Panc1 (cell line): ENCODE measurements around the gene SERINC3. TPM values are rescaled to one million over a fixed set of nuclear protein-coding genes. Genes with fewer than 3 reads are reported as not detected.
A peak's percentile ranks its signal among the peaks of the same experiment; 100 is the strongest.

Experiments used
- ATAC-seq: fragments of 200-7000 bp; cut with Tn5 transposase; 2 replicates; pipeline ENCODE4 v1.9.1; 2020; ENCODE audit warnings: mild to moderate bottlenecking, moderate library complexity
- BruUV-seq: library from RNA; stranded (reverse); fragments of 400-500 nt; replicated peaks from 2 replicates; lab custom pipeline; 2021; lab: Mats Ljungman, UMichigan
- CTCF ChIA-PET: fragments of 300-600 bp; sonication (Branson Sonifier 250); formaldehyde crosslinking; loops from one replicate; lab custom pipeline; 2022; ENCODE audit warnings: antibody characterized with exemption; lab: Charles Lee
- POLR2A ChIA-PET: fragments of 300-600 bp; sonication (Branson Sonifier 250); formaldehyde crosslinking; loops from one replicate; lab custom pipeline; 2022; ENCODE audit warnings: antibody characterized with exemption; lab: Charles Lee
- DNase-seq: peaks from one replicate; pipeline ENCODE4 v3.0.0-alpha.2; 2010; ENCODE audit warnings: low read depth, low spot score
- H3K27ac ChIP-seq: 2 replicates; pipeline ENCODE4 v1.5.1; 2011; ENCODE audit warnings: mild to moderate bottlenecking, low read length, inconsistent platforms
- H3K27me3 ChIP-seq: fragments of 200-500 bp; sonication (Bioruptor generic); 2 replicates; pipeline ENCODE4 v1.6.0; 2014; ENCODE audit warnings: low read length, inconsistent platforms; ENCODE audit not compliant: control insufficient read depth, insufficient read depth
- H3K36me3 ChIP-seq: fragments of 200-500 bp; sonication (Bioruptor generic); 2 replicates; pipeline ENCODE4 v1.5.1; 2014; ENCODE audit warnings: inconsistent platforms, mild to moderate bottlenecking, low read length, moderate library complexity; ENCODE audit not compliant: control insufficient read depth, insufficient read depth
- H3K4me1 ChIP-seq: 2 replicates; pipeline ENCODE4 v1.5.1; 2011; ENCODE audit warnings: inconsistent platforms, mild to moderate bottlenecking, low read length, moderate library complexity; ENCODE audit not compliant: control insufficient read depth, insufficient read depth
- H3K4me3 ChIP-seq, 2 experiments: 2 replicates each; pipeline ENCODE4 v1.5.1; 2011 to 2012; ENCODE audit warnings: low read depth in 2 of 2, low read length in 2 of 2, mild to moderate bottlenecking in 2 of 2, inconsistent platforms in 1 of 2, moderate library complexity in 1 of 2
- H3K9me3 ChIP-seq: fragments of 200-500 bp; sonication (Bioruptor generic); 2 replicates; pipeline ENCODE4 v1.5.1; 2014; ENCODE audit warnings: low read depth, mild to moderate bottlenecking, inconsistent platforms, low read length, moderate library complexity; ENCODE audit not compliant: control insufficient read depth, insufficient read depth
- CTCF ChIP-seq: fragments of 450-650 bp; IDR thresholded peaks from 2 replicates; pipeline ENCODE4 v1.5.1; 2017; ENCODE audit warnings: mild to moderate bottlenecking
- POLR2AphosphoS5 ChIP-seq: IDR thresholded peaks from 2 replicates; pipeline ENCODE4 v1.6.1; 2012; ENCODE audit warnings: mild to moderate bottlenecking, low read depth, low read length, moderate library complexity
- SIN3A ChIP-seq: IDR thresholded peaks from 2 replicates; pipeline ENCODE4 v1.6.1; 2012; ENCODE audit warnings: low read depth, mild to moderate bottlenecking, low read length, moderate library complexity, borderline replicate concordance; ENCODE audit not compliant: insufficient read depth
- TCF7L2 ChIP-seq: IDR thresholded peaks from 2 replicates; pipeline ENCODE4 v1.6.1; 2011; ENCODE audit warnings: mild to moderate bottlenecking, low read depth, low read length, inconsistent platforms
- in situ Hi-C: cut with HindIII; loops from 2 replicates; pipeline ENCODE4 v1.10.0; 2016; ENCODE audit warnings: low sequenced_read_pairs, low pct_unique_long_range_greater_than_20kb
- intact Hi-C: fragments of 100-400 bp; cut with micrococcal nuclease; formaldehyde crosslinking; loops from one replicate; pipeline ENCODE4 v1.10.0; 2022; ENCODE audit not compliant: unreplicated experiment
- total RNA-seq: library from RNA; stranded (reverse); gene quantifications from one replicate; pipeline ENCODE4 v1.2.1, GENCODE V29; 2021; ENCODE audit not compliant: unreplicated experiment
- TF ChIP-seq, protein P1 (sequence below), 2 experiments: IDR thresholded peaks; 2 replicates each; pipeline ENCODE4 v1.6.1; 2011 to 2012; ENCODE audit warnings: low read depth in 2 of 2, control low read depth in 1 of 2, low read length in 1 of 2, mild to moderate bottlenecking in 1 of 2, moderate library complexity in 1 of 2; ENCODE audit not compliant: insufficient read depth in 1 of 2

SERINC3 gene
- total RNA-seq, 1 experiment from 2014 or later, result 76.4 TPM

GRCh38 chr20:44552050-44552449 is 30.2 kb upstream of the SERINC3 start:
- no peaks in the 10 kb centered on the region for H3K36me3 ChIP-seq
- in situ Hi-C loops, result no loop called here
- peaks cover 46% of the 10 kb centered on the region for H3K4me1 ChIP-seq
- POLR2A ChIA-PET, result no interaction called here
- no peak overlapping the region for H3K4me3 ChIP-seq
- BruUV-seq, result no TSS peak
- ATAC-seq (no peak), DNase-seq (no peak)
- intact Hi-C loops, result no loop called here
- H3K27ac ChIP-seq, result peak overlapping the region; percentile 69; the same call in 1 of the 2 replicates
- CTCF ChIA-PET, result no interaction called here
- TF ChIP-seq TCF7L2 (no peak), CTCF (no peak), SIN3A (no peak), POLR2AphosphoS5 (no peak)
- TF ChIP-seq, protein P1, sequence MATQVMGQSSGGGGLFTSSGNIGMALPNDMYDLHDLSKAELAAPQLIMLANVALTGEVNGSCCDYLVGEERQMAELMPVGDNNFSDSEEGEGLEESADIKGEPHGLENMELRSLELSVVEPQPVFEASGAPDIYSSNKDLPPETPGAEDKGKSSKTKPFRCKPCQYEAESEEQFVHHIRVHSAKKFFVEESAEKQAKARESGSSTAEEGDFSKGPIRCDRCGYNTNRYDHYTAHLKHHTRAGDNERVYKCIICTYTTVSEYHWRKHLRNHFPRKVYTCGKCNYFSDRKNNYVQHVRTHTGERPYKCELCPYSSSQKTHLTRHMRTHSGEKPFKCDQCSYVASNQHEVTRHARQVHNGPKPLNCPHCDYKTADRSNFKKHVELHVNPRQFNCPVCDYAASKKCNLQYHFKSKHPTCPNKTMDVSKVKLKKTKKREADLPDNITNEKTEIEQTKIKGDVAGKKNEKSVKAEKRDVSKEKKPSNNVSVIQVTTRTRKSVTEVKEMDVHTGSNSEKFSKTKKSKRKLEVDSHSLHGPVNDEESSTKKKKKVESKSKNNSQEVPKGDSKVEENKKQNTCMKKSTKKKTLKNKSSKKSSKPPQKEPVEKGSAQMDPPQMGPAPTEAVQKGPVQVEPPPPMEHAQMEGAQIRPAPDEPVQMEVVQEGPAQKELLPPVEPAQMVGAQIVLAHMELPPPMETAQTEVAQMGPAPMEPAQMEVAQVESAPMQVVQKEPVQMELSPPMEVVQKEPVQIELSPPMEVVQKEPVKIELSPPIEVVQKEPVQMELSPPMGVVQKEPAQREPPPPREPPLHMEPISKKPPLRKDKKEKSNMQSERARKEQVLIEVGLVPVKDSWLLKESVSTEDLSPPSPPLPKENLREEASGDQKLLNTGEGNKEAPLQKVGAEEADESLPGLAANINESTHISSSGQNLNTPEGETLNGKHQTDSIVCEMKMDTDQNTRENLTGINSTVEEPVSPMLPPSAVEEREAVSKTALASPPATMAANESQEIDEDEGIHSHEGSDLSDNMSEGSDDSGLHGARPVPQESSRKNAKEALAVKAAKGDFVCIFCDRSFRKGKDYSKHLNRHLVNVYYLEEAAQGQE (IDR thresholded peaks at IDR 0.05; ENCODE audit: insufficient read depth in 1 of 2, low read depth in 2 of 2, low read length in 1 of 2), result no peak
- no peaks in the 10 kb centered on the region for H3K27me3 ChIP-seq
- no peaks in the 10 kb centered on the region for H3K9me3 ChIP-seq

DNA sequence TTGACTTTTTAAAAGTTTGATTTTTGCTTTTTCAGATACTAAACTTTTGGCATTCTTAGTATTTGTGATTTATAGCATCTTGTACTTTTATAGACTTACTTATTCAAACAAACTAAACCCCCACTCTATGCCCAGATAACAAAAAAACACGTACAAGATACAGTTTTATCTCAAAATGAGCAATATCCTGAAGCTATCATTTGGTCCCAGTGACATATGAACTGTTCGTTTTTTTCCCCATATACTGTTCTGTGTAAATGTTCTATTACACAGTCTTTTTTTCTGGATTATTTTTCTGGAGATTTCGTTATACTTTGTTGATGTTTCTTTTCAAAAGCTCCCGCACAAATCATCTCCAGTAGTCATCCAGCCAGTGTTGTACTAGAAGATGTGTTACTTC is 27.3 kb upstream of the SERINC3 start:
- no peak for ATAC-seq
- Histone ChIP-seq H3K9me3 (no peaks in the 10 kb centered on the region), H3K4me1 (peaks cover 42% of the 10 kb centered on the region), H3K27me3 (no peaks in the 10 kb centered on the region), H3K27ac (0 out of 2 replicates have a peak overlapping the region, but pooled peaks have one; percentile 1), H3K4me3 (no peak overlapping the region), H3K36me3 (no peaks in the 10 kb centered on the region)
- CTCF ChIA-PET, result no interaction called here
- DNase-seq, result no peak
- in situ Hi-C loops, result no loop called here
- TF ChIP-seq, protein P1 (IDR thresholded peaks at IDR 0.05; ENCODE audit: insufficient read depth in 1 of 2, low read depth in 2 of 2, low read length in 1 of 2), result no peak
- TF ChIP-seq SIN3A (no peak), POLR2AphosphoS5 (no peak), TCF7L2 (no peak), CTCF (no peak)
- POLR2A ChIA-PET, result no interaction called here
- BruUV-seq, result no TSS peak
- intact Hi-C loops, result no loop called here
